DOHH2 (cell line): ENCODE results near the gene CNTN4.

Experiments
- H3F3A ChIP-seq: fragments of 200-600 bp; sonication (generic), shearing (Covaris generic); 2 replicates; pipeline ENCODE4 v1.6.0; 2016; ENCODE audit warnings: antibody characterized with exemption, mild to moderate bottlenecking; ENCODE audit not compliant: control insufficient read depth, insufficient read depth
- H3K27ac ChIP-seq: fragments of 200-600 bp; sonication (generic); 2 replicates; pipeline ENCODE4 v1.5.1; 2014; ENCODE audit warnings: low read depth, mild to moderate bottlenecking, low read length, moderate library complexity
- H3K27me3 ChIP-seq: fragments of 200-600 bp; sonication (generic); 2 replicates; pipeline ENCODE4 v1.6.1; 2014; ENCODE audit warnings: mild to moderate bottlenecking, low read length, mixed read lengths; ENCODE audit not compliant: control insufficient read depth
- H3K36me3 ChIP-seq: fragments of 200-600 bp; sonication (generic); 2 replicates; pipeline ENCODE4 v1.6.1; 2014; ENCODE audit warnings: mild to moderate bottlenecking, low read length, moderate library complexity, mixed read lengths; ENCODE audit not compliant: control insufficient read depth
- H3K4me1 ChIP-seq: fragments of 200-600 bp; sonication (generic); 2 replicates; pipeline ENCODE4 v1.6.1; 2014; ENCODE audit warnings: mild to moderate bottlenecking, low read length, mixed read lengths; ENCODE audit not compliant: control insufficient read depth
- H3K4me2 ChIP-seq: fragments of 200-600 bp; sonication (generic); 2 replicates; pipeline ENCODE4 v1.6.0; 2014; ENCODE audit warnings: mild to moderate bottlenecking, low read length, moderate library complexity
- H3K4me3 ChIP-seq: fragments of 200-600 bp; sonication (generic); 2 replicates; pipeline ENCODE4 v1.5.1; 2014; ENCODE audit warnings: mild to moderate bottlenecking, low read length, mixed read lengths
- H3K79me2 ChIP-seq: fragments of 200-600 bp; sonication (generic); 2 replicates; pipeline ENCODE4 v1.6.1; 2014; ENCODE audit warnings: mild to moderate bottlenecking, low read length, mixed read lengths; ENCODE audit not compliant: control insufficient read depth
- H3K9me2 ChIP-seq: fragments of 200-600 bp; sonication (generic); replicated peaks from 2 replicates; pipeline ENCODE4 v1.6.1; 2014; ENCODE audit warnings: mild to moderate bottlenecking, low read length, mixed read lengths; ENCODE audit not compliant: control insufficient read depth
- H3K9me3 ChIP-seq: fragments of 200-600 bp; sonication (generic); 2 replicates; pipeline ENCODE4 v1.6.1; 2014; ENCODE audit warnings: antibody characterized with exemption, low read length, mixed read lengths; ENCODE audit not compliant: control insufficient read depth, insufficient read depth
- H4K20me1 ChIP-seq: fragments of 200-600 bp; sonication (generic); 2 replicates; pipeline ENCODE4 v1.6.0; 2014; ENCODE audit warnings: low read depth, mild to moderate bottlenecking, antibody characterized with exemption, low read length, moderate library complexity; ENCODE audit not compliant: control insufficient read depth, insufficient read depth
- CTCF ChIP-seq: fragments of 200-600 bp; sonication (generic); IDR thresholded peaks from one replicate; pipeline ENCODE4 v1.5.1; 2014; ENCODE audit warnings: antibody characterized with exemption, mild to moderate bottlenecking, low read depth, low read length; ENCODE audit not compliant: poor library complexity, severe bottlenecking
- EZH2phosphoT487 ChIP-seq: fragments of 200-600 bp; sonication (generic); IDR thresholded peaks from 2 replicates; pipeline ENCODE4 v1.6.1; 2017; ENCODE audit warnings: borderline replicate concordance, mild to moderate bottlenecking, antibody characterized with exemption, low read length, moderate library complexity, mixed read lengths

CNTN4 gene

GRCh38 chr3:2261747-2262146, 163.1 kb downstream of the CNTN4 start:
- TF ChIP-seq CTCF: no peak
- TF ChIP-seq EZH2phosphoT487: no peak

GRCh38 chr3:2262204-2262603, 163.5 kb downstream of the CNTN4 start:
- H3K9me2 ChIP-seq: no peaks in the 10 kb centered on the region
- H3K36me3 ChIP-seq: no peaks in the 10 kb centered on the region
- no peak overlapping the region for H3K4me3 ChIP-seq
- H3K9me3 ChIP-seq: no peaks in the 10 kb centered on the region; the same call in 1 of the 2 replicates
- H3K4me2 ChIP-seq: no peak overlapping the region
- no peak for TF ChIP-seq EZH2phosphoT487
- TF ChIP-seq CTCF: no peak
- no peak overlapping the region for H3K27ac ChIP-seq
- H3K4me1 ChIP-seq: no peaks in the 10 kb centered on the region
- H4K20me1 ChIP-seq: no peaks in the 10 kb centered on the region
- no peaks in the 10 kb centered on the region for H3F3A ChIP-seq
- no peaks in the 10 kb centered on the region for H3K79me2 ChIP-seq
- H3K27me3 ChIP-seq: no peaks in the 10 kb centered on the region

More at GRCh38 chr3:2261747-2262146, 163.1 kb downstream of the CNTN4 start:
- Histone ChIP-seq H3K9me3 (no peaks in the 10 kb centered on the region; the same call in 1 of the 2 replicates), H4K20me1 (no peaks in the 10 kb centered on the region), H3K4me3 (no peak overlapping the region), H3K27me3 (no peaks in the 10 kb centered on the region), H3K36me3 (no peaks in the 10 kb centered on the region), H3F3A (no peaks in the 10 kb centered on the region), H3K4me1 (no peaks in the 10 kb centered on the region), H3K9me2 (no peaks in the 10 kb centered on the region), H3K79me2 (no peaks in the 10 kb centered on the region), H3K4me2 (no peak overlapping the region), H3K27ac (no peak overlapping the region)

GRCh38 chr3:2266606-2267005, 167.9 kb downstream of the CNTN4 start:
- Histone ChIP-seq H3F3A (no peaks in the 10 kb centered on the region), H4K20me1 (no peaks in the 10 kb centered on the region), H3K27me3 (no peaks in the 10 kb centered on the region), H3K79me2 (no peaks in the 10 kb centered on the region), H3K9me3 (no peaks in the 10 kb centered on the region; the same call in 1 of the 2 replicates), H3K4me2 (no peak overlapping the region), H3K36me3 (no peaks in the 10 kb centered on the region), H3K27ac (no peak overlapping the region), H3K4me3 (no peak overlapping the region), H3K9me2 (no peaks in the 10 kb centered on the region), H3K4me1 (no peaks in the 10 kb centered on the region)
- no peak for TF ChIP-seq CTCF
- no peak for TF ChIP-seq EZH2phosphoT487
